ENCODE data around the gene MEN1.
"Not testable (repeated sequence)": the region's sequence is repeated elsewhere in the genome, so short reads cannot be mapped to it uniquely, and the experiment has no call there.

The MEN1 gene

DNA sequence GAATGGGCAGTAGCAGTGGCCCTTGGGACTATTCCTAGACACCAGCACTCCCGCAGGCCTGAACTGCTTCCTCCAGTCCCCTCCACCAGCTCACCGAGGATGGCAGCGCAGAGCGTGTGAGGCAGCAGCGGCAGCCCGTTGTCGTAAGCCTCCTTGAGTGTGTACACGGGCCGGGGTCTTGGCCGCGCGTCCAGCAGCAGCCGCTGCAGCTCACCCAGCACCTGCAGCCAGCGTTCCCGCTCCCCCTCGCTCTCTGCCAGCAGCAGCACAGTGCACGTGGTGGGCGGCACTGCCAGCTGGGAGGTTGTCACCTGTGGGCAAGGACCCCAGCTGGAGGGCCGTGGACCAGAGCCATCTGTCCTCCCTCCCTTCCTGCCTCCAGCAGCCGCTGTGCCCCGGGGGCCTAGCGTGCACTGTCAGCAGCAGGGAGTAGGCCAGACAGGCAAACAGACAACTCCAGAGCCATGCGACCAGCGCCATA is 21.1 kb upstream of the MEN1 start:
- DNase-seq: no peak

DNA sequence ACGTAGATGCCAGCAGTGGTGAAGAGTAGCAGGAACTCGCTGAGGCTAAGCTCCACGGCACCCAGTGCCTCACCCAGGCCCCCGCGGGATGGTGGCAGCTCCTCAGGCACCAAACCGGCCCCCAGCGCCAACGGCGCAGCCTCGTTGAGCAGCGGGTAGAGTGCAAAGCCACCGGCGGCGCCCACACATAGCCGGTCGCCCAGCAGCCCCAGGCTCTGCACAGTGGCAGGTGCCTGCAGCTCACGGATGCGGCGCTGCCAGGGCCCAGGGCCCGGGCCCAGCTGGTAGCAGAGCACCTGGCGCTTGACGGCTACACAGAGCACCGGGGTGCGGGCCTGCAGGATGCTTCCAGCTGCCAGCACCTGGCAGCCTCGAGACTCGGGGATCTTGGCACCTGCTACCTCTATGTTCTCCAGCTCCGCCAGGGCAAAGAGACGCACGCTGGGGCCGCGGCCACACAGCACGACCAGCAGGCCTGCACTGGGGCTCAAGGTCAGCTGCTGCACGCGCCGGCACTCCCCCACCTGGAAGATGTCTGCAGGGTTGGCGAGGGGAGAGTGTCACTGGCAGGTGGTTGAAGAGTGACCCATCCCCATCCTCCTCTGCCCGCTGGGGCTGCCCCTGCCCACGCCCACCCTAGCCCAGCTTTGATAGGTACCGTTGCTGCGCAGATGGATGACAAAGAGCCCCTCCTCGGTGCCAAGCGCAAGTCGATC is 19.3 kb upstream of the MEN1 start:
- no peak for DNase-seq

DNA sequence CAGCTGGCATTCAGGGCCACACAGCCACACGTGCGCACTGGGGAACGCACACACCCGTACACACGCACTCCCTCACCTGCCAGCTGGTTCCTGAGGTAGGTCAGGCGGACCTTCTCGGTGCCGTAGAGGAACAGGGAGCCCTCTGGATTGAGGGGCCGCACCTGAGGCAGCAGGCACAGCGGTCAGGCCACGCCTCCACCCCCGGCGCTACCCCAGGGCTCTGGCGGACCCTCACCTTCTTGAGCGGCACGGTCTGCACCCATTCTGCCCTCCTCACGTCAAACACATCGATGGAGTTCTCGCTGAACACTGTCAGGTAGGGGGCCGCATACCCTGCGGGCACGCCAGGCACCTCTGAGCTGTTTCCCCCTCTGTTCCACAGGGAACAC is 17.1 kb upstream of the MEN1 start:
- DNase-seq: no peak

DNA sequence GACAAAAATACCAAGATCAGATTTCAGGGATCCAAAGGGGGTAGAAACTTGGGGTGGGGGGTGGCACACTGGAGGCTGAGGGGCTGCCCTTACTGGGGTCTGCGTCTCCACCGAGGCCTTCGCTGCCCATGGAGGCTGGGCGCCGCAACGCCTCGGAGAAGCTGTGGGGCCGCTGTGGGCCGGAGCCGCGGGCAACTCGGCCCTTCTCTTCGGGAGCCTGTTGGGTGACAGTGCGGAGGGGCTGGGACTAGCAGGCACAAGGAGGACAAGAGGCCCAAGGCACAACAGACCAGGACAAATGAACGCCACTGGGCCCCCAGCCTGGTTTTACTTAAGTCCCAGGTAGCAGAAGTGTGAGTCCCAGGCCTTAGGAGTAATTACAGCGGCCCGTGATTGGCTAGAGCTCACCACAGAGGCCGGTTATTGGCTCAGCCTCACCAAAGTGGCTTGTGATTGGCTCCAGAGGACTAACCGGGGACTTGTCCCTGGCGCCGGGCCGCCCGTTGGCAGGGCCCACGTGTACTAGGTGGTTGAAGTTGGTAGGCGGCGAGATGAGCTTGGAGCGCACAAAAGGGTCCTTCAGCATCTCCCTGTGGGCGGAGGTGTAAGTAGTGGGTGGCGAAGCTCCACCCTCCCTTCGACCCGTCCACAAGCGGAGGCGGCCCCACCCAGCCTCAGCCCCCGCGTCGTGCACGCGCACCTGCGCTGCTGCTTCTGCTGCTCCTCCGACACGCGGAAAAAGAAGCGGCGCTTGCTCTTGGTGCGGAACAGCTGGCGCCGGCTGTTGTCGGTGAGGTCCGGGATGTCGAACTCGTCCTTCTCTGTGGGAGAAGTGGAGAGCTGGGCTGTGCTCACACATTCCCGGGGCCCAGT is 16.5 kb upstream of the MEN1 start:
- DNase-seq: no peak

DNA sequence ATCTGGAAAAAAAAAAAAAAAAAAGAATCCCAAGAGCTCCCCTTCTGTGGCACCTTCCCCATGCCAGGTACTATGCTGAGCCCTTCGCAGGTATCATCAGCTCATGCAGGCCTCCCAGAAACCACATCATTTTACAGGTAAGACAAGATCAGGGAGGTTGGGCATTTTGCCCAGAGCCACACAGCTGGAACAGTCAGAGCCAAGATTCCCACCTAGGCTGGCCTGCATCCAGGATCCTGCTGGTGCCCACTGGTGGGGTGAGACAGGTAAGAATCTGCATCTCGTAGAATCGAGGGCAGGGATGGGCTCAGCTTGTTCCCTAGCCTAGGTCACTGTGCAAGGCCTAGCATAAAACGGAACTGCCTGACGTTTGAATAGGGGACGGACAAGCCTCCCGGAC is 15.7 kb upstream of the MEN1 start:
- DNase-seq: no peak

DNA sequence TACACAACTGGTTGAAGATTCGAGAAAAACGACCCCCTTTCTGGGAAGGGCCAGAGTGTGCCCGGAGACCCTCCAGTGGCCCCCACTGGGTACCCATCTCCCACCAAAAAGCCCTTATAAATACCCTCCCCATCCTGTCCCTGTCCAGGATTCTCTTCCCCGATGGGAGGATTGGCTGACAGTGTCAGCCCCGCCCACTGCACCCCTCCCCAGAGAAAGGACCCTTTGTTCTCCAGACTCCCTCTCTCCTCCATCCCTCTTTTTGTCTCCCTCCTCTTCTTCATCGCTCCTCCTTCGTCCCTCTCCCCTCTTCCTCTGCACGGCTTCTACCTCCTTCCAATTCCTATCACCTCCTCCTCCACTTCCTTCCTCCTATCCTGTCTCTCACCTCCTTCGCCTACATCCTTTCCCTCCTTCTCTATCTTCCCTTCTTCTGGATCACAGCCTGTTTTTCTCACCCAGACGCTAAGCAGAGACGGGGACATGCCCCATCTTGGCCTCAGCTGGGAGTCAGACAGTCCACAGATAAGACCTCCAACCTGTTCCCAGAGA is 13.3 kb upstream of the MEN1 start:
- no peak for DNase-seq

DNA sequence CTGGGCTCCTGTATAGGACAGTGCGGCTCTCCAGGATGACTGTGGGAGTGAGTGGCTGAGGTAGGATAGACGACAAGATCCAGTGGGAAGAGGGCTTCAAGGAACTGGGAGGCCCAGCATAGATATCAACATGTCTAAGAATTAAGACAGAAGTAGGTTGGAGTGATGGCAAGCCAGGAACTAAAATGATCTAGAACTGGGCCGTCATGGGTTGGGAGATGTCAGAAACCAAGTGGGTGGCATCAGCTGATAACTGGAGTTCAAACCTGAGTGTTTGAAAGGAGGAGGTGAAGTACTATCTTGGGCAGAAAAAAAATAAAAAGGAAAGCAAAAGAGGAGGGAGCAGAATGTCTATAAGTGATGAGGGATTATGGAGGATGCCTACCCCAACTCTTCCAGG is 7.1 kb upstream of the MEN1 start:
- DNase-seq: no peak

DNA sequence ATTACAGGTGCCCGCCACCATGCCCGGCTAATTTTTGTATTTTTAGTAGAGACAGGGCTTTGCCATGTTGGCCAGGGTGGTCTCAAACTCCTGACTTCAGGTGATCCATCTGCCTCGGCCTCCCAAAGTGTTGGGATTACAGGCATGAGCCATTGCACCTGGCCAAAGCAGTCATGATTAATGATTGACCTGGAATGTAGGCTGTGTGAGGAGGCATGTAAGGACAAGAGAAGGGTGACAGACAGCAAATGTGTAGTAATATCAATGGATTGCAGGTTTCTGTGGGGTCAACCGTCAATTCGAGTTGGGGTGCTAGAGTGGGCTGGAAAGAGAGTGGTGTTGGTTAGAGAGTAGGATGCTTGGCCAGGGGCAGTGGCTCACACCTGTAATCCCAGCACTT is 5.1 kb upstream of the MEN1 start:
- not testable (repeated sequence) for DNase-seq

DNA sequence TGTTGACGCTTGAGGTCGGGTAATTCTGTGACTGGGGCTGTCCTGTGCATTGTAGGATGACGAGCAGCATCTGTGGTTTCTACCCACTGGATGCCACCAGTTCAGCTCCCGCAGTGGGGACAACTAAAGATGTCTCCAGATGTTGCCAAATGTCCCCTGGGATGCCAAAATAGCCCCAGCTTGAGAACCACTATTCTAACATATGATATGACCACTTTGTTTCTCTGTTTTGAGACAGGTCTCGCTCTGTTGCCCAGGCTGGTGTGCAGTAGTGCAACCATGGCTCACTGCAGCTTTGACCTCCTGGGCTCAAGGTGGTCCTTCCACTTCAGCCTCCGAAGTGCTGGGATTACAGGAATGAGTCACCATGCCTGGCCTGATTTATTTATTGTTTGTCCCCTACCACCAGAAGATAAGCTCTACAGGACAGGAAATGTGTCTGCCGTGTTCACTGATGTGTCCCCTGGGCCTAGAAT is 4.4 kb upstream of the MEN1 start:
- no peak for DNase-seq

DNA sequence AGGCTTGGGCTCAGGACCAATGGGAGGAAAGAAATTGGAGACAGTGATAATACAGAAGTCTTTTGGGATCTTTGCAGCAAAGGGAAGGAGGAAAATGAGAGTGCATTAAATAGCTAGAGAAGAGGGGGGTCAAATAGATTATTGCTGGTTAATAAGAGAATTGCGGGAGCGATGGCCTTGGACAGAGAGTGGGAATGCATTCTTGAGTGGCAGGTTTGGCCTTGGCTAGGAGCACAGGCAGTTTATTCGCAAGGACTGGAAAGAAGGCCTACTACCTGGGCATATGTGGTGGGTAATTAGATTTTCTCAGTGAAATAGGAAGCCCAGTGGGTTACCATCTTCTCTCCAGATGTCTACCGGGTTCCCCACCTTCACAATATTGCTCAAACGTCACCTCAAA is 3.5 kb upstream of the MEN1 start:
- DNase-seq: no peak

DNA sequence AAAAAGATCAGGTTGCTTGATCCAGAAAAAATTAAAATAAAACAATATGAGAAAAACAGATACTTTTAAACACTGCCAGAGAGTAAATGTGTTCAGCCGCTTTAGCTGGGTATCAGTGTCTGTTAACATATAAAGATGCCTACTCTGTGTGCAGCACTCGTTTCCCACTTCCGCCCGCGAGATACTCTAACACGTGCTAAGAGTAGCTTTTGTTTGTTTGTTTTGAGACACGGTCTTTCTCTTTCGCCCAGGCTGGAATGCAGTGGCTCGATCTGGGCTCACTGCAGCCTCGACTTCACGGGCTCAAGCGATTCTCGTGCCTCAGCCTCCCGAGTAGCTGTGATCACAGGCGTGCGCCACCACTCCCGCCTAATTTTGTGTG is 531 bp upstream of the MEN1 start:
- no peak for DNase-seq

DNA sequence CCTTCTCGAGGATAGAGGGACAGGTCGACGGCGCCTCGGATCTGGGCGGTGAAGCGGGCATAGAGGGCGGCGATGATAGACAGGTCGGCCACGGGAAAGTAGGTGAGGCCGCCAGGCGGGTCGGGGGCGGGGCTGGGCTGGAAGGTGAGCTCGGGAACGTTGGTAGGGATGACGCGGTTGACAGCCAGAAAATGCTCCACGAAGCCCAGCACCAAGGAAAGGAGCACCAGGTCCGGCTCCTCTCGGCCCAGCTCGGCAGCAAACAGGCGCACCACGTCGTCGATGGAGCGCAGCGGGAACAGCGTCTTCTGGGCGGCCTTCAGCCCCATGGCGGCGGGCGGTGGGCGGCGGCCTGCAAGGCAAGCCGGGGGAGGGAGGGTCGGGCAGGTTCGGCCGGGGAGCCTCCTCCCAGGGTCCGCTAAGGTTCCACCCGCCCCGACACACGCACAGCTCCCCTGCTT is 540 bp downstream of the MEN1 start:
- no peak for DNase-seq

DNA sequence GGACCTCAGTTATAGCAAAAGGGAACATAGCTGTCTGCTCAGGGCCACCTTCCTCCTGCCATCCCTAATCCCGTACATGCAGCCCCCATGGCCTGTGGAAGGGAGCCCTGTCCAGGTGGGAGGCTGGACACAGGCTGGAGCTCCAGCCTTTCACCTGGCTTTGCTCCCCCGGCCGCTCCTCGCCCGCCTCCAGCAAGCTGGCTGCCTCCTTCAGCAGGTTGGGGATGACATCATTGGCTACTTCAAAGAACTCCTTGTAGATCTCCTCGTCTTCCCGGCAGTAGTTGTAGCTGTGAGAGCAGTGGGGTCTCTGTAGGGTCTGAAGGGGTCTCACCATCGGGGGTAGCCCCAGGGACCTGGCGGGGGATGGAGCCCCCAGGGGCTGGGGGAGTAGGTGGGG is 4.9 kb downstream of the MEN1 start:
- no peak for DNase-seq

DNA sequence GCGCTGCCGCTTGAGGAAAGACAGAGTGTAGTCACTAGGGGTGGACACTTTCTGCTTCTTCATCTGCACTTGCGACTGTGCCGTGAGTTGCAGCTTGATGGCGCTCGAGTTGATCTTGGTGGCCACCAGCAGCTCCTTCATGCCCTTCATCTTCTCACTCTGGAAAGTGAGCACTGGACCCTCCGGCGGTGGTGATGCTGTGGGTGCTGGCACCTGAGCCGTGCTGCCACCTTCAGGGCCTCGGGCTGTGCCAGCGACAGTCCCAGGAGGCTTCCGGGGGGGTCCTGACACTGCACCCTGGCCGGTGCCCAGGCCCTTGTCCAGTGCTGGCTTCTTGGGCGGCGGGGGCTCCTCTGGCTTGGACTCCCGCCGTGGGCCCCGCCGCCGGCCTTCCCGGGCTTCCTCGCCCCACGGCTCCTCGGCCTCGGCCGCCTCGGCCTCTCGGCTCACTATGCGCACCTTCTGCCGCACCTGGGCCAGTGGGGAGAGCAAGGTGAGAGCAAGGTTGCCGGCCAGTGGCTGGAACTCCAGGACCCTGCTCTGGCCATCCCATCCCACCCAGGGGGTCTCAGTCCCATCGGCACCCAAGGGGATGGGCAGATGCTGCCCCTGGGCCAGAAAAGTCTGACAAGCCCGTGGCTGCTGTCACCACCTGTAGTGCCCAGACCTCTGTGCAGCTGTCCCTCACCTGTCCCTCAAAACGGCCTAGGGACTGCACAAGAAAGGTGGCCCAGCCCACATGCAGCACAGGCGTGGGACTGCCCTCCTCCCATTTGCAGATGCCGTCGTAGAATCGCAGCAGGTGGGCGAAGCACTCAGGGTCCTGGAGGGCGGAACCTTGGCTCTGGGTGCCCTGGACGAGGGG is 5.8 kb downstream of the MEN1 start:
- no peak for DNase-seq

DNA sequence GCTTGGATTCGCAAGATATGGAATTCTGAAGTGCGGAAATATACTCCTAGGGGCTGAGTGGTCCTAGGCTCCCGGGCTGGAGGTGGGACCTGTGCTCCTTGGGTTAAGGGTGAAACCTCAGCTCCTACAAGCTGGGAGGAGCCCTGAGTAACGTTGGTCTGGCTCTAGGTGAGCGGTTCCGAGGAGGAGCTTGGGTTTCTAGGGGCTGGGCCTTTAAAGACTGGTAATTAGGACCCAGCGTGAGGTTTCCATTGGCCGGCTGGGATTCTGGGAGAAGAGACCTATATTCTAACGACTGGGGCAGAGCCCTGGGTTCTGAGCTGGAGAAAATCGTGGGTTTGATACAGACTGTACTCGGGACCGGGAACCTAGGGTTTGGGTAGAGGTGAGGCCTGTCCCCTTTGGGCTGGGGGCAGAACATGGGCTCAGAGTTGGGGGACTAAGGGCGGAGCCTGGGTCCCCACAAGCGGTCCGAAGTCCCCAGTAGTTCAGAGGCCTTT is 6.5 kb downstream of the MEN1 start:
- DNase-seq: no peak

DNA sequence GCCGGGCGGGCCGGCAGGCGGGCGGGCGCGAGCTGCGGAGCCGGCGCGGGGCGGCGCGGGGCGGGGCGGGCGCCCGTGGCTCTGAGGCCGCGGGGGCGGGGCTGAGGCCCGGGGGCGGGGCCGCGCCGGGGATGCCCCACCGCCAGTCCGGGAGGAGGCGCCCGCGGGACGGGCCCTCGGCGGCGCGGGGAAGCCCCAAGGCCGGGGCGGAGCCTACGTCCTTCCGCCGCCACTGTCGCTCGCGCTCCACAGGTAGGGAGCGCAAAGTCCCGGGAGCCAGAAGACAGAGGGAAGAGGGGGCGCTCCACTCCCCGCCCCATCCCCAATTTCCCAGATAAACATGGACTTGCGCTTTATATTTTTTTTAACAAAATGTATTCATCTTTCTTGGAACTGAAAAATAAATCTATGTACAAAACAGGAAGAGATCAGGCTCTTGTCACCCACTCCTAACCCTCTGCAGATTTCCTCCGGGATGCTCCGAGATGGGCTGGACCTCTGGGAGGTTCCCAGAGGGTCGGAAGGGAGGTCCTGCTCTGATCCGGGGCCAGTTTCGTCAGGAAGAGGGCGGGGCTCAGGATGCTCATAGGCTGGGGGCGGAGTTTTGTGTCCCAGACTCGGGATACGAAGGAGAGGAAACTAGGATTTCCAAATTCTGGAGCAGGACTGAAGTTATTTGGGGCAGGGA is 7.0 kb downstream of the MEN1 start, which contains the start of gene MAP4K2:
TSS of gene MAP4K2 (minus strand) at position 57 of the 688 bp plus-strand sequence. CDS start 65 bp downstream, outside the sequence.
- peak; percentile 87 for DNase-seq

DNA sequence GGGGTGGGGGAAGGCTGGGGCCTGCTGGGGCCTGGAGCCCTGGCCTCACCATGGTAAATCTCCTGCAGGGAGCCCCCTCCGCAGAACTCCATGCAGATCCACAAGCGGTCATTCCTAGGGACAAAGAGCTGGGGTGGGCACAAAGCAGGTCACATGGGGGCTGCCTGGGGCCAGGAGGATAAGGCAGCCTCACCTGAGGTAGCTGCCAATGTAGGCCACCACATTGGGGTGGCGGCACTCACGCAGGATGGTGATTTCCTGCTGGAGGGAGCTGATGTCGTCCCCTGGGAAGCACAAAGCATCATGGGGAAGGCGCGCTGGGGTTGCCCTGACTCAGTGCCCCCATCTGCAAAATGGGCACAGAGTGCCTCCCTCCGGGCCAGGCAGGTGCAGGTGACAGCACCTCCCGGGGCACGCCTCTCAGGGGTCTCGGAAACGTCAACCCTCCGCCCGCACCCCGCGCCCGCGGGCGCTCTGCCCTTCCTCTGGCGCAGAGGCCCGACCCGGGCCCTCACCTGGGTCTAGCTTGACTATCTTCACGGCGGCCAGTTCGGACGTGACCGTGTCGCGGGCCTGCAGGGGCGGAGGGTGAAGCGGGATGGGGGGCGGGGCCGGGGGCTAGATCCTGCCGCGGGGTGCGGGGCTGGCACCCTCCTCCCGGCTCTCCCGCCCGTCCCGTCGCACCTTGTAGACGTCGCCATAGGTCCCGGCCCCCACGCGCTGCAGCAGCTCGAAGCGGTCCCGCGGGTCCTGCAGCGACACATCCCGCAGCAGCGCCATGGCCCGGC is 7.8 kb downstream of the MEN1 start:
- peak; percentile 42 for DNase-seq

DNA sequence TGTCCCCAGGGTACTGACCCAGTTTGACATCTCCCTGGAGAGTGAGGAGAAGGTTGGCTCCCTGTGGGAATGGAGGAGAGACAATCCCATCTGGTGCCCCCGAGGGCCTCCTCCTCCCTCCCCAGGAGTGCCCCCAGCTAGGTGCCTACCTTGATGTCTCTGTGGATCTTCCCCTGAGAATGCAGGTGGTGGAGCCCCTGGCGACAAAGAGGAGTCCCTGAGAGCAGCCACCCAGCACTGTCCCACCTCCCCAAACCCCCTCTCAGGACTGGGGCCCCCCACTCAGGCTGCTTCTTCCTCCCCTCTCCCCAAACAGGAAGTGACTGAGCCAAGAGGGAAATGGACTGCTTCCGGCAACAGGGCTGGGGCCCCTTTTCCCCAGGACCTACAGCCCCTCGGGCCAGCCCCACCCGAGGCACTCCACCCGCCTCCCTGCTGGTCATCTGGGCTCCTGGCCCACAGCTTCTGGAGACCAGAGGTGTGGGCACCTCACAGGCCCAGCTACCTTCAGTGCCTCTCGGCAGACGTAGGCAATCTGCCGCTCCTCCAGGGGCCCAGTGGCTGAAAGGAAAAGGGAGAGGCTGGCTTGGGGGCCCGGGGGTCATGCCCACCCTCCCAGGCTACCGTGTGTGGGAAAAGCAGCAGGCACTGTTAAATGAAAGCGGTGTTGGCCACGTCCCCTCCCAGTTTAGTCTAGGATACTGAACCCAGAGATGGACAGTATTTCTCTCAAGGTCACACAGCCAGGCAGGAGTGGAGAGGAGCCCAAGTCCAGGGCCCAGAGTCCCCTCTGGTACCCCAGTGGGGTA is 8.6 kb downstream of the MEN1 start:
- peak; percentile 44 for DNase-seq

DNA sequence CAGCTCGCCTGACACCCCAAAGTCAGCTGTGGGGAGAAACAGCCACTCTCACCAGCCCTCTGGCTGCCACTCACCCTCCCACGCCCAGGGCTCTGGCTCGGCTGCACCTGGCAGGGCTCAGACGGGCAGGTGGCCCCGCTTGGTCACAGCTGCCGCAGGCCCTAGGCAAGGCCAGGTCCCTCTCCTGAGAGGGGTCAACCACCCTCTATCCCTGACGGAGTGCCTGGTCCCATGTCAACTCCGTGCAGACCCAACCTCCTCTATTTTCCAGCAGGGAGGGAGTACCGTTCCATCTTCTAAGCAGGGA is 9.2 kb downstream of the MEN1 start:
- DNase-seq: no peak
